AG09319 (cell line): ENCODE results near the gene PCBP3.
"Not testable (repeated sequence)": the region's sequence is repeated elsewhere in the genome, so short reads cannot be mapped to it uniquely, and the experiment has no call there.

Experiments used
- DNase-seq: peaks from one replicate; pipeline ENCODE4 v3.0.0-alpha.2; 2010; ENCODE audit warnings: low read depth; ENCODE audit errors: extremely low read depth
- TF ChIP-seq, protein P1 (sequence below): IDR thresholded peaks from 2 replicates; pipeline ENCODE4 v1.5.1; 2011; ENCODE audit warnings: low read depth, mild to moderate bottlenecking, inconsistent platforms, low read length, moderate library complexity

The PCBP3 gene

DNA sequence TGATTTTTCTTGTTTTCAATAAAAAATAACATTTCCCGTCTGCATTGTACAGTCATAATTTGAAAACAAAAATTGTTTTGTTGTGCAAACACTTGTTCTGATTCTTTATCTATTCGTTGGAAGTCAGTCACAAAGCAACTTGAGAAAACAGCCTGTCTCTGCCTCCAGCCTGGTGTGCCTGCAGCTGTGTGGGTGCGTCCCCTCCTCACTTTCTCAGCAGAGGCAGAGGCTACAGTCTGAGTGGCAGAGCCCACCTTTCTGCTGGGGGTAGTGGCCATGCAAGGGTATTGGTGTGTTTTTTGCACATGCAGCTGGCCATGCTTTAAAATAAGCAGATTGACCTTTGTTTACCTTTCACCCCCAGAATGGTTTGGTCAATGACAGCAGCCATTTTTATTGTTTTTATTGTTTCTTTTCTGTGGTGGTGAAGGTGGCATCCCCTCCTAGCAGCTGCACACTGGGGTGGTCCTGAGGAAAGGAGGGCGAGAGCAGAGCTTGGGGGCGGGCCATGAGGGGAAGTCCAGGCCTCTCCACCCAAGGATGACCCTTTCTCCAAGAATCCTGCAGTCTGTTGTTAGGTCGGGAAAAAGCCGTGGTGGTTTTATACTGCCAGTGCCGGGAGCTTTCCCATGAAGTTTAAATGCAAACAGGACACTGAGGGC lies 159.6 kb downstream of the PCBP3 start:
- TF ChIP-seq, protein P1, sequence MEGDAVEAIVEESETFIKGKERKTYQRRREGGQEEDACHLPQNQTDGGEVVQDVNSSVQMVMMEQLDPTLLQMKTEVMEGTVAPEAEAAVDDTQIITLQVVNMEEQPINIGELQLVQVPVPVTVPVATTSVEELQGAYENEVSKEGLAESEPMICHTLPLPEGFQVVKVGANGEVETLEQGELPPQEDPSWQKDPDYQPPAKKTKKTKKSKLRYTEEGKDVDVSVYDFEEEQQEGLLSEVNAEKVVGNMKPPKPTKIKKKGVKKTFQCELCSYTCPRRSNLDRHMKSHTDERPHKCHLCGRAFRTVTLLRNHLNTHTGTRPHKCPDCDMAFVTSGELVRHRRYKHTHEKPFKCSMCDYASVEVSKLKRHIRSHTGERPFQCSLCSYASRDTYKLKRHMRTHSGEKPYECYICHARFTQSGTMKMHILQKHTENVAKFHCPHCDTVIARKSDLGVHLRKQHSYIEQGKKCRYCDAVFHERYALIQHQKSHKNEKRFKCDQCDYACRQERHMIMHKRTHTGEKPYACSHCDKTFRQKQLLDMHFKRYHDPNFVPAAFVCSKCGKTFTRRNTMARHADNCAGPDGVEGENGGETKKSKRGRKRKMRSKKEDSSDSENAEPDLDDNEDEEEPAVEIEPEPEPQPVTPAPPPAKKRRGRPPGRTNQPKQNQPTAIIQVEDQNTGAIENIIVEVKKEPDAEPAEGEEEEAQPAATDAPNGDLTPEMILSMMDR = no peak
- no peak for DNase-seq

DNA sequence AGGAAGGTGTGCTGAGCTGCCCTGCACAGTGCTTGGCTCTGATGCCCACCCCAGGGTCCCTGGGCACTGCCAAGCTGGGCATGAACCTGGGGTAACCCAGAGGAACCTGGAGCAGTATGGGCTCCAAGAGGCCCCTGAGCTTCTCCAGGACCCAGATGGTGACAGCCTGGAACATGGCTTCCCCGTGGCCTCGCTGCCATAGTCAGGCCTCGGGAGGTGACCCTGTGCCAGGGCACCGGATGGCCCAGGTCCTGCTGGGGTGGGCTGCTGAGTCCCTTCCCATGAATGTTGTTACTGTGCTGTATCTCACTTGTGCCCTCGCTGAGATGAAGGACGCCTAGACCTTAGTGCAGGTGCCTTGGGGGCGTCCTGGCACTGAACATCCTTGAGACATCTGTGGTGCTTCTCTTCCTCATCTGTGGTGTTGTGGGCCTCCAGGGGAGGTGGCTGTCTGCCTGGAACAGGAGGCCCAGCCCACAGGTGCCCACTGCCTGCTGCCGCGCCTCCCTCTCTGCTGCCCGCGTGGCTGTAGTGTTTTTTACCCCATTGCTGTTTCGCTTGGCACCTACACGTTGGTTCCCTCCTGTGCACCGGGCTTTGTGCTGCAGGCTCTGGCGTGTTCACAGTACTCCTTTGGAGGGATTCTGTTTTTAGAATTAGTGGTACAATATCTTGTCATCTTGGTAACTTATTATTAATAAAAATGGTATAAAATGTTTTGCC lies 160.3 kb downstream of the PCBP3 start:
- DNase-seq = no peak
- TF ChIP-seq, protein P1 = no peak

DNA sequence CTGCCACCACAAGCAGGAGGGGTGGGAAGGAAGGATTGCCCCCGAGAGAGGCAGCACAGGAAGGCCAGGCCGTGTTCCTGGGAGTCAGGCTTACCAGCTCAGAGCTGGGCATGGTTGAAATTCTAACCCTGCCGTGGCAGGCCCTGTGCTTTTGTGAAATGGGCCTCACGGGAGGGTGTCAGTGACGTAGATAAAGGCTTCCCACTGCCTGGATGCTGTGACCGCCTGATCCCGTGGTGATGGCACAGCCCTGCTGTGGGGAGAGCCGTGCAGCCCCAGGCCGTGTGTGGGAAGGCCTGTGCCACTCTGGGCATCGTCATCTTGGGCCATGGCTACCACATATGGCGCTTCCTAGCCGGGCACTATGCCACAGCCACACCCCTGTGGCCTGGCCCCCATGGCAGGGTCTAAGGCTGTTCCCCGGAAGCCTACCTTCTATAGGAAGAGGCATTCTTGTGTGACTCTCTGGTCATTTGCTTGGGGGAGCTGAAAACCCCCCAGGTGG lies 161.3 kb downstream of the PCBP3 start:
- TF ChIP-seq, protein P1 = no peak
- DNase-seq = no peak

DNA sequence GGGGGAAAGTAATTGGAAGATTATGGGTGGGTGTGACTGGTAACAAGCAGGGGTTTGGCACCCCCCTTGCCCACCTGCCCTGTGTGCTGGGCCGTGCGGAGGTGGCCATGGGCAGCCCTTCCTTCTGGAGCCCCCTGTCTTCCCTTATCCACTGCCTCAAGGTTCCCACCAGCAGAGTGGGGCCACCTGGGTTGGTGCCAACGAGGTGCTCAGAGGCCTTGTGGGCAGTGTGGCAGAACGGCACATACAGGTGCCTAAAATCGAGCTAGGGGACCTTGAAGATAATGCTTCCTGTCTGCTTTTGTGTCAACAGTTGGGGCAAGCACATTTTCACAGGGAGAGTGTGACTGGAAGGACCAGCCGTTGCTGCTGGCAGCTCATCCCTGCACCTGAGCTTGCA lies 161.8 kb downstream of the PCBP3 start:
- DNase-seq = no peak
- TF ChIP-seq, protein P1 = no peak

DNA sequence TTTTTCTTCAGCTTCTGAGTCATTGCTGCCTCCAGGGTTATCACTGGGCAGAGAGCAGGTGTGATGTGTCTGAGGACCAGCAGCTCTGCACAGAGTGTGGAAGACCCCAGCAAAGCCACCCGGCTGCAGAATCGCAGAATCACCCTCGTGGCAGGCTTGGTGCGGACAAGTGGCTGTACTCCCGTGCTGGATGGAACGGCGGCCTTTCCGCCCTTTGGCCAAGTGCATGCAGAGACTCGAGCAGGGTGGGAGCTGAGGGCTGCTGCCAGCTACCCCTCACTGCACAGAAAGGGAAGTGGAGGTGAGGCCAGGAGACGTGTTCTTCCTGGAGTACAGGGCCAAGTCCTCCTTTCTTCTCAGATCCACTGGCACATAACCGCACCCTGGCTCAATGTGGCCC lies 162.5 kb downstream of the PCBP3 start:
- TF ChIP-seq, protein P1 = no peak
- no peak for DNase-seq

DNA sequence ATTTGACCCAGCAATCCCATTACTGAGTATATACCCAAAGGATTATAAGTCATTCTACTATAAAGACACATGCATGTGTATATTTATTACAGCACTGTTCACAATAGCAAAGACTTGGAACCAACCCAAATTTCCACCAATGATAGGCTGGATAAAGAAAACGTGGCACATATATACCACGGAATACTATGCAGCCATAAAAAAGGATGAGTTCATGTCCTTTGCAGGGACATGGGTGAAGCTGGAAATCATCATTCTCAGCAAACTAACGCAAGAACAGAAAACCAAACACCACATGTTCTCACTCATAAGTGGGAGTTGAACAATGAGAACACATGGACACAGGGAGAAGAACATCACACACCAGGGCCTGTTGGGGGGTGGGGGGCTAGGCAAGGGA lies 165.1 kb downstream of the PCBP3 start:
- DNase-seq = not testable (repeated sequence)

DNA sequence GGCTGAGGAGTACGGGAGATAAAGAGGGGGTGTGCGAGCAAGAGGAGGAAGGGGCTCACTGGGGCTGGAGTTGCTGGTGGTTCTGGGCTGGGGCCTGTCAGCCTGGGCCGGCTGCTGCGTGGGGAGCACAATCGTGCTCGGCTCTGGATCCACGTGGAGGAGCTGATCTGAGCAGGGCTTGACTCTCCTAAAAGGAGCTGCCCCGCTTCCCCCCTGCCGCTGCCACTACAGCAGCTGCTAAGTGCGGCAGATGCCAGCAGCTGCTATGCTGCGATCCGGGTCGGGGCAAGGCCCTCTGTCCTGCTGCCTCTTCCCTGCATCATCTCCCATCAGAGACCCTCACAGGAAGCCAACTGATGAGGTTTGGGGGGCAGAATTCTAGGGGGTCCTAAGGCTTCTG lies 165.9 kb downstream of the PCBP3 start:
- TF ChIP-seq, protein P1 = no peak
- no peak for DNase-seq
